Esophagus squamous epithelium (tissue), 5 donors: ENCODE measurements around the gene WWC1. TPM values are rescaled to one million over a fixed set of nuclear protein-coding genes. Genes with fewer than 3 reads are reported as not detected.
A peak's percentile ranks its signal among the peaks of the same experiment; 100 is the strongest.

ENCODE experiments used
- DNase-seq: peaks from one replicate; lab custom pipeline; 2025; lab: John Stamatoyannopoulos, UW
- H3K27ac ChIP-seq, 4 donors: fragments of 200-600 bp; sonication (generic); one replicate each; pipeline ENCODE4 v1.5.1; 2016 to 2019; ENCODE audit warnings: mild to moderate bottlenecking in 1 of 4
- H3K27me3 ChIP-seq, 4 donors: fragments of 200-600 bp; sonication (generic); 1 replicate in 3 of 4; 2 replicates in 1 of 4; pipeline versions ENCODE4 v1.5.1 to v1.6.0; 2017 to 2021; ENCODE audit warnings: antibody characterized with exemption in 1 of 4
- H3K36me3 ChIP-seq, 3 donors: fragments of 200-600 bp; sonication (generic); one replicate each; pipeline ENCODE4 v1.5.1; 2016 to 2019
- H3K4me1 ChIP-seq, 3 donors: fragments of 200-600 bp; sonication (generic); one replicate each; pipeline ENCODE4 v1.5.1; 2017 to 2019
- H3K4me3 ChIP-seq, 4 donors: fragments of 200-600 bp; sonication (generic); 1 replicate in 3 of 4; 2 replicates in 1 of 4; pipeline ENCODE4 v1.5.1; 2016 to 2019; ENCODE audit warnings: mild to moderate bottlenecking in 2 of 4, moderate library complexity in 1 of 4
- H3K9me3 ChIP-seq, 3 donors: fragments of 200-600 bp; sonication (generic); one replicate each; pipeline ENCODE4 v1.5.1; 2016 to 2019
- POLR2A ChIP-seq, 4 donors: fragments of 450-650 bp; IDR thresholded peaks; one replicate each; pipeline ENCODE4 v1.6.1; 2017; ENCODE audit warnings: antibody characterized with exemption in 4 of 4, mild to moderate bottlenecking in 4 of 4, moderate library complexity in 3 of 4
- WGBS, 2 donors: methylation state at CpG; one replicate each; pipeline ENCODE4 v1.1.5; 2018; 5-methylcytosine and 5-hydroxymethylcytosine counted together
- intact Hi-C: fragments of 100-400 bp; cut with DNase I; formaldehyde crosslinking; loops from one replicate; pipeline ENCODE4 v1.15.0; 2022
- total RNA-seq, 4 donors: library from RNA; depleted of rRNA; stranded (reverse); fragments of >200 nt; gene quantifications; one replicate each; pipeline ENCODE4 v1.1.0, GENCODE V29; 2016
- TF ChIP-seq, protein P1 (sequence below), 6 experiments: fragments of 450-650 bp in 4 of 6; fragments of 200-600 bp in 2 of 6; sonication (generic) in 2 of 6; IDR thresholded peaks; one replicate each; pipeline ENCODE4 v1.5.1; 2016 to 2019; ENCODE audit warnings: antibody characterized with exemption in 6 of 6, mild to moderate bottlenecking in 4 of 6, moderate library complexity in 4 of 6
- donor health status: DM: yes; HTN: yes; CAD: no.

WWC1 gene
- total RNA-seq, 4 donors from 2014 or later, result 14.4 to 25.0 (median 16.1) TPM

DNA sequence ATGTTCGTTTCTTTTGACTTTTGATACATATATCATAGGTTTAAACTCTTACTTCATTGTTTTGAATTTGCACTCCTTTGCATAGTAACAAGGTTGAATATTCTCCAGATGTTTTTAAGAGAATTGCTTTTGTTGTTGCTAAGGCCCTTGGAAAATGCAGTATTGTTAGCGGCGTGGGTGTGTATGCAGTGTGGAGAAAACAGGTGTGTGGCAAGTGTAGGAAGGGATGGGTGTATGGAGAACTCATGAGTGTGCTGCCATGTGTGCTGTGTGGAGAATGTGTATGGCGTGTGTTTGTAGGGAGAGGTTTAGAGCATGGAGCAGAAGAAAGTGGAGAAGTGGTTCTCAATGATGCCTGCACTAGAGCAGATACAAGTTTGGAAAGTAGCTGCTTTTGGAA lies 87.3 kb downstream of the WWC1 start:
- H3K4me3 ChIP-seq, result no peak overlapping the region
- H3K9me3 ChIP-seq, result no peaks in the 10 kb centered on the region
- intact Hi-C loops, result no loop called here
- no peak for TF ChIP-seq POLR2A (IDR thresholded peaks at IDR 0.05)
- TF ChIP-seq, protein P1, sequence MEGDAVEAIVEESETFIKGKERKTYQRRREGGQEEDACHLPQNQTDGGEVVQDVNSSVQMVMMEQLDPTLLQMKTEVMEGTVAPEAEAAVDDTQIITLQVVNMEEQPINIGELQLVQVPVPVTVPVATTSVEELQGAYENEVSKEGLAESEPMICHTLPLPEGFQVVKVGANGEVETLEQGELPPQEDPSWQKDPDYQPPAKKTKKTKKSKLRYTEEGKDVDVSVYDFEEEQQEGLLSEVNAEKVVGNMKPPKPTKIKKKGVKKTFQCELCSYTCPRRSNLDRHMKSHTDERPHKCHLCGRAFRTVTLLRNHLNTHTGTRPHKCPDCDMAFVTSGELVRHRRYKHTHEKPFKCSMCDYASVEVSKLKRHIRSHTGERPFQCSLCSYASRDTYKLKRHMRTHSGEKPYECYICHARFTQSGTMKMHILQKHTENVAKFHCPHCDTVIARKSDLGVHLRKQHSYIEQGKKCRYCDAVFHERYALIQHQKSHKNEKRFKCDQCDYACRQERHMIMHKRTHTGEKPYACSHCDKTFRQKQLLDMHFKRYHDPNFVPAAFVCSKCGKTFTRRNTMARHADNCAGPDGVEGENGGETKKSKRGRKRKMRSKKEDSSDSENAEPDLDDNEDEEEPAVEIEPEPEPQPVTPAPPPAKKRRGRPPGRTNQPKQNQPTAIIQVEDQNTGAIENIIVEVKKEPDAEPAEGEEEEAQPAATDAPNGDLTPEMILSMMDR (IDR thresholded peaks at IDR 0.05), result no peak
- no peaks in the 10 kb centered on the region for H3K27me3 ChIP-seq
- WGBS, 2 donors, result 89 to 92% methylated on average over 4 of the region's 4 CpGs
- DNase-seq, result no peak
- H3K27ac ChIP-seq, result no peak overlapping the region
- peaks cover 0 to 9% (median 0%) of the 10 kb centered on the region in 3 donors for H3K4me1 ChIP-seq
- no peaks in the 10 kb centered on the region for H3K36me3 ChIP-seq

DNA sequence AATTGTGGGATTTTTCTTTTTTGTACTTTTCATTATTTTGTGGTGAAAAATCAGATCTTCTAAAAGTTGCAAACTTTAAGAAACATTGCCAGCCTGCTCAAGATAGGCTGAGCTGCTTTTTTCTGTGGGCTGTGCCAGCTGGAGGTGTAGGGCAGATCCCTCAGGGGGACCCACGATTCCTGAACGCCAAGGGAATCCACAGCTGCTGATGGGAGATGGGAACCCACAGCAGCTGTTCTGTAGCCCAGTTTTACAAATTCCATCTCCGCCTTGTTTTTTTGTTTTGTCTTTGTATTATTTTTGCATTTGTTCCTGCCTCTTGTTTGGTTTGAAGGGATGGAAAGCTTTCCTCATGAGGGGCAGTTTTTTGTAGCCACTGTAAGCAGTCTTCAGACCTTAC lies 91.0 kb downstream of the WWC1 start:
- Histone ChIP-seq H3K27me3 (no peaks in the 10 kb centered on the region), H3K9me3 (peaks cover 0 to 6% (median 0%) of the 10 kb centered on the region in 3 donors), H3K4me1 (peaks cover 0 to 9% (median 0%) of the 10 kb centered on the region in 3 donors), H3K36me3 (peaks cover 0 to 20% (median 0%) of the 10 kb centered on the region in 3 donors), H3K4me3 (no peak overlapping the region), H3K27ac (no peak overlapping the region)
- intact Hi-C loops, result no loop called here
- TF ChIP-seq, protein P1 (IDR thresholded peaks at IDR 0.05), result no peak
- TF ChIP-seq POLR2A (IDR thresholded peaks at IDR 0.05), result no peak
- 62 to 72% methylated on average over 3 of the region's 3 CpGs for WGBS, 2 donors
- no peak for DNase-seq

DNA sequence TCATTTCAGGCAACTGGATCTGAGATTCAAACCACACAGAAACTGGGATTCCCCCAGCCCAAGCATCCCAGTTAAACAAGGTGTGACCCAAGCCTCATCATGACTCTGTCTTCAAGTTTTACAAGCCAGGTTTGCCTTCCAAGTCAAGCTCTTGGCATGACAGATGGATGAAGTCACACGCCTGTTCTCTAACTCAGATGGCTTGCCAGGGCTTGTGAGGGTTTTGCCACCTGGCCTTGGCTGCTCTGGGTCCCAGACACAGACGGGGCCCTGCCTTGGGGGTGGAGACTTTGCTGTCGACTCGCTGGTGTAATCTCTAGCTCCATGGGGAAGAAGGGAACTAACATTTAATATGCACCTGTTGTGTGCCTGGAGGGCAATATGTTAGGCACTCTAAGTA lies 99.0 kb downstream of the WWC1 start:
- Histone ChIP-seq H3K27me3 (no peaks in the 10 kb centered on the region), H3K9me3 (no peaks in the 10 kb centered on the region), H3K36me3 (peaks cover 0 to 12% (median 0%) of the 10 kb centered on the region in 3 donors), H3K27ac (peak overlapping the region in 3 of 4 donors; percentile 36 to 75 (median 66)), H3K4me3 (no peak overlapping the region), H3K4me1 (peaks cover 0 to 21% (median 0%) of the 10 kb centered on the region in 3 donors)
- intact Hi-C loops, result no loop called here
- no peak for DNase-seq
- 50 to 63% methylated on average over 3 to 4 of the region's 4 CpGs for WGBS, 2 donors
- TF ChIP-seq POLR2A (IDR thresholded peaks at IDR 0.05), result no peak
- TF ChIP-seq, protein P1 (IDR thresholded peaks at IDR 0.05), result no peak

DNA sequence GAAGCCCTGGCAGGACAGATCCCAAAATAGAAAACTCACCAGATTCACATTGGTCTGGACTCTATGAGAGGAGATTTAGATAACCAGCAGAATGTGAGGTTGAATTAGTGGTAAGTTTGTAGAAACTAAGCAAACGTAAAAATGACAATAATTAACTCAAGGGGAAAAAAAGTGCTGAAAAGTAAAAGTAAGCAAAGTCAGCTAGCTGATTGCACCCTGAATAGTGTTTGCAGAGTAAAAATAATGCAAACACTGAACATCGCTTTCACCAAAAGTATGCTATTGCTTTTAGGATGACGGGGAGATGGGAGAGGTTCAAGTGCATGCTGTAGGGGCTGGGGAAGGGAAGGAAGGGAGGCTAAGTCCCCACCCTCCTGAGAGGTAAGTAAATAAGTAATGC lies 102.3 kb downstream of the WWC1 start:
- DNase-seq, result no peak
- Histone ChIP-seq H3K4me3 (no peak overlapping the region), H3K4me1 (peaks cover 0 to 21% (median 0%) of the 10 kb centered on the region in 3 donors), H3K27ac (no peak overlapping the region), H3K9me3 (no peaks in the 10 kb centered on the region), H3K36me3 (peaks cover 0 to 13% (median 0%) of the 10 kb centered on the region in 3 donors), H3K27me3 (no peaks in the 10 kb centered on the region)
- TF ChIP-seq POLR2A (IDR thresholded peaks at IDR 0.05), result no peak
- TF ChIP-seq, protein P1 (IDR thresholded peaks at IDR 0.05), result no peak
- 84 to 92% methylated on average over 3 of the region's 3 CpGs for WGBS, 2 donors
- intact Hi-C loops, result no loop called here

DNA sequence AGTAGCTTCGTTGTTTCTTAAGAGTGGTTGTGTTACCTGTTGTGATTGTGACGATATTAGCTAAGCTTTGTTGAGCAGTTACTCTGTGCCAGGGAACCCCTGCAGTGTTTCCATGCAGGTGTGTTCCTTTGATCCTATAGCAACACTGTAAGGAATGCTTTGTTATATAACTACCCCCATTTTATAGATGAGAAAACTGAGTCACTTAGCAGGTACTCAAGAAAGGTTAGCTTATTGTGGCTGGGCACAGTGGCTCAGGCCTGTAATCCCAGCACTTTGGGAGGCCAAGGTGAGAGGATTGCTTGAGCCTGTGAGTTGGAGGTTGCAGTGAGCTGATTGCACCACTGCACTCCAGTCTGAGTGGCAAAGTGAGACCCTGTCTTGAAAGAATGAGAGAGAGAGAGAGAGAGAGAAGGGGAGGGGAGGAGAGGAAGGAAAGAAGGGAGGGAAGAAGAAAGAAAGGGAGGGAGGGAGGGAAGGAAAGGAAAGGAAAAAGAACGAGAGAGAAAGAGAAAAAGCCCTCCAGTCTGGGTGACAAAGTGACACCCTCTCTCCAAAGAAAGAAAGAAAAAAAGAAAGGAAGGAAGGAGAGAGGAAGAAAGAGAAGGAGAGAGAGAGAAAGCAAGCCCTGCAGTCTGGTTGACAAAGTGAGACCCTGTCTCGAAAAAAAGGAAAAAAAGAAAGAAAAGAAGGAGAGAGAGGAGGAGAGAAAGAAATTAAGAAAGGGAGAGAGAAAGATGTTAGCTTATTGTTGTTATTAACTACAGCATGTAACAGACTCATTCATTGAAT lies 109.2 kb downstream of the WWC1 start:
- no peak for DNase-seq
- Histone ChIP-seq H3K36me3 (peaks cover 0 to 23% (median 0%) of the 10 kb centered on the region in 3 donors), H3K4me3 (no peak overlapping the region), H3K4me1 (peaks cover 4 to 33% (median 20%) of the 10 kb centered on the region in 3 donors), H3K9me3 (no peaks in the 10 kb centered on the region), H3K27me3 (no peaks in the 10 kb centered on the region), H3K27ac (peak overlapping the region in 3 of 4 donors; percentile 55 to 81 (median 62))
- 69 to 80% methylated on average over 4 of the region's 4 CpGs for WGBS, 2 donors
- TF ChIP-seq POLR2A (IDR thresholded peaks at IDR 0.05), result no peak
- TF ChIP-seq, protein P1 (IDR thresholded peaks at IDR 0.05), result no peak
- intact Hi-C loops, result no loop called here
